Cardiac fibroblast (primary cell): Measurements from ENCODE around the gene SSPN.
A peak's percentile ranks its signal among the peaks of the same experiment; 100 is the strongest.

Source experiments
- DNase-seq, 2 donors: peaks; one replicate each; pipeline versions ENCODE4 v3.0.0 to v3.0.0-alpha.2; 2010; ENCODE audit warnings: low read depth in 2 of 2
- H3K4me3 ChIP-seq, 2 donors: replicated peaks in 1 of 2; 1 replicate in 1 of 2; 2 replicates in 1 of 2; pipeline ENCODE4 v1.5.1; 2011; ENCODE audit warnings: low read depth in 2 of 2, low read length in 2 of 2, mild to moderate bottlenecking in 2 of 2, moderate library complexity in 1 of 2
- CTCF ChIP-seq: IDR thresholded peaks from one replicate; pipeline ENCODE4 v1.5.1; 2011; ENCODE audit warnings: low read depth, mild to moderate bottlenecking, low read length, inconsistent platforms

The SSPN gene

GRCh38 chr12:26268841-26269561 is 73.6 kb downstream of the SSPN start:
- DNase-seq: no peak
- no peak overlapping the region for H3K4me3 ChIP-seq
- no peak for TF ChIP-seq CTCF

- no peak for TF ChIP-seq CTCF
- H3K4me3 ChIP-seq: no peak overlapping the region
- DNase-seq: no peak
Observed at GRCh38 chr12:26269562-26270284, 74.3 kb downstream of the SSPN start.

DNA sequence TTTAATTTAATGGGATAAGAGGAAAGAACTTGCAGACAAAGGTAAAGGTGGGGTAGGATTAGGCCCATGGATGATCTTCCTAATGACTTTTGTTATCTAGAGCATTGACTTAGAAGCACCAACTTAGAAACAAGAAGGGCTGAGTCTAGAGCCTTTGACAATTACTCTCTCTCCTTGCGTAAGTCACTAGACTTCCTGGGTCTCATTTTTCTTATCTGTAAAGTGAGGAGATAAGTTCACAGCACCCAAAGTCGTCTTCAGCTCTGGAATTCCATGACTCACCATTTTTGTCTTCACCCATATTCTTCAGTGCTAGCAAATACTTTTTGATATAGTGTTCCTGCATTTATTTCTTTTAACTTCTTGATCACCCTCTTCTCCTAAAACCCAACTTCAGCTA is 75.7 kb downstream of the SSPN start:
- DNase-seq: peak; percentile 31 to 66
- no peak overlapping the region for H3K4me3 ChIP-seq
- TF ChIP-seq CTCF: no peak

GRCh38 chr12:26271889-26272492 is 76.6 kb downstream of the SSPN start:
- DNase-seq: peak; percentile 93 to 98
- TF ChIP-seq CTCF: no peak
- no peak overlapping the region for H3K4me3 ChIP-seq

GRCh38 chr12:26272851-26273250 is 77.5 kb downstream of the SSPN start:
- no peak overlapping the region for H3K4me3 ChIP-seq
- TF ChIP-seq CTCF: no peak
- DNase-seq: no peak

DNA sequence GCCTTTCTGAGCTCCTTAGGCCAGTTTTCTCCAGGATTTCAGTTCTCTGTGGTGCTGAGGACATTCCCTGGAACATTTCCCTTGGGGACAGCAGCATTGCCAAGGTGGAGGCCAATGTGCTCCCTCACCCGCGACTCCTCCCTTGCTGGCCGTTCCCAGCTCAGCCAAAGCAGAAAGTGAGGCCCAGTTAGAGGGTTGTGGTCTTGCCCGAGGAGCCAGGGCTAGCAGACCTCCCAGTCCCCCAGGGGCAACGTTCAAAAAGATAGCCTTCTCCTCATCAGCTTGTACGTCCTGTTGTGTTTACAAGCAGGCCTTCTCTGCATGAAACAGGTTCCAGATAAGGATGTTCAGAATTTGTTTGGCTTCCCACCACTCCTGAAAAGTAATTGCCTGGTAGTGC is 78.4 kb downstream of the SSPN start:
- H3K4me3 ChIP-seq: no peak overlapping the region
- peak in 1 of 2 donors; percentile 23 for DNase-seq
- TF ChIP-seq CTCF: no peak
